OCI-LY7 (cell line): ENCODE results near the gene HSP90AB1. TPM values are rescaled to one million over a fixed set of nuclear protein-coding genes. Genes with fewer than 3 reads are reported as not detected.

Experiments used
- Bru-seq: library from RNA; stranded (reverse); fragments of 400-500 nt; gene quantifications from one replicate; lab custom pipeline; 2021; lab: Mats Ljungman, UMichigan
- BruChase-seq, 2 experiments: library from RNA; stranded (reverse); fragments of 400-500 nt; gene quantifications; one replicate each; lab custom pipeline; 2021; lab: Mats Ljungman, UMichigan
- BruUV-seq: library from RNA; stranded (reverse); fragments of 400-500 nt; replicated peaks from 2 replicates; lab custom pipeline; 2021; lab: Mats Ljungman, UMichigan
- CTCF ChIA-PET: fragments of 300-600 bp; sonication (Branson Sonifier 250); formaldehyde crosslinking; loops from one replicate; lab custom pipeline; 2022; ENCODE audit warnings: antibody characterized with exemption; ENCODE audit not compliant: unreplicated experiment; lab: Charles Lee
- POLR2A ChIA-PET: fragments of 300-600 bp; sonication (Branson Sonifier 250); formaldehyde crosslinking; loops from one replicate; lab custom pipeline; 2022; ENCODE audit warnings: antibody characterized with exemption; lab: Charles Lee
- DNase-seq: peaks from one replicate; pipeline ENCODE4 v3.0.0-alpha.2; 2015; ENCODE audit warnings: low spot score
- H2AFZ ChIP-seq: fragments of 200-600 bp; sonication (generic), shearing (Covaris generic); 2 replicates; pipeline ENCODE4 v1.6.1; 2014; ENCODE audit warnings: mild to moderate bottlenecking, antibody characterized with exemption, low read length, moderate library complexity
- H3K27ac ChIP-seq: fragments of 200-600 bp; sonication (generic); 2 replicates; pipeline ENCODE4 v1.5.1; 2014; ENCODE audit warnings: mixed run types, low read depth, mild to moderate bottlenecking, moderate library complexity, low read length, inconsistent platforms; ENCODE audit not compliant: poor library complexity, severe bottlenecking
- H3K36me3 ChIP-seq: fragments of 200-600 bp; sonication (generic); 2 replicates; pipeline ENCODE4 v1.6.1; 2014; ENCODE audit warnings: mild to moderate bottlenecking, antibody characterized with exemption, low read length, moderate library complexity, mixed read lengths; ENCODE audit not compliant: insufficient read depth
- H3K4me1 ChIP-seq: fragments of 200-600 bp; sonication (generic); 2 replicates; pipeline ENCODE4 v1.5.1; 2014; ENCODE audit warnings: mild to moderate bottlenecking, low read length; ENCODE audit not compliant: insufficient read depth, poor library complexity, severe bottlenecking
- H3K4me2 ChIP-seq: fragments of 200-600 bp; sonication (generic); 2 replicates; pipeline ENCODE4 v1.6.1; 2014; ENCODE audit warnings: mild to moderate bottlenecking, low read length
- H3K4me3 ChIP-seq: fragments of 200-600 bp; sonication (generic); 2 replicates; pipeline ENCODE4 v1.5.1; 2014; ENCODE audit warnings: mild to moderate bottlenecking, low read depth, low read length; ENCODE audit not compliant: poor library complexity, severe bottlenecking
- H3K79me2 ChIP-seq: fragments of 200-600 bp; sonication (generic); 2 replicates; pipeline ENCODE4 v1.6.1; 2016; ENCODE audit warnings: low read depth, mild to moderate bottlenecking, low read length, moderate library complexity, mixed read lengths; ENCODE audit not compliant: insufficient read depth
- H3K9me2 ChIP-seq: fragments of 200-600 bp; sonication (generic); 2 replicates; pipeline ENCODE4 v1.6.1; 2016; ENCODE audit warnings: mild to moderate bottlenecking, low read length, mixed read lengths; ENCODE audit not compliant: insufficient read depth
- H3K9me3 ChIP-seq: fragments of 200-600 bp; sonication (generic); 2 replicates; pipeline ENCODE4 v1.6.1; 2014; ENCODE audit warnings: mild to moderate bottlenecking, mixed run types, low read length, mixed read lengths
- H4K20me1 ChIP-seq: fragments of 200-600 bp; sonication (generic); 2 replicates; pipeline ENCODE4 v1.6.1; 2014; ENCODE audit warnings: mild to moderate bottlenecking, antibody characterized with exemption, low read length, moderate library complexity, mixed read lengths; ENCODE audit not compliant: insufficient read depth
- CTCF ChIP-seq: fragments of 200-600 bp; sonication (generic); conservative IDR thresholded peaks from 2 replicates; pipeline ENCODE4 v1.5.1; 2014; ENCODE audit warnings: mild to moderate bottlenecking, antibody characterized with exemption, low read length, moderate library complexity, mixed read lengths
- EZH2phosphoT487 ChIP-seq: fragments of 200-600 bp; sonication (generic); IDR thresholded peaks from 2 replicates; pipeline ENCODE4 v1.6.1; 2018; ENCODE audit warnings: low read depth, borderline replicate concordance, mild to moderate bottlenecking, mixed run types, antibody characterized with exemption, low read length, moderate library complexity, mixed read lengths
- intact Hi-C: fragments of 100-400 bp; cut with micrococcal nuclease; formaldehyde crosslinking; loops from one replicate; pipeline ENCODE4 v1.10.0; 2022; ENCODE audit not compliant: unreplicated experiment
- long read RNA-seq: library from polyadenylated mRNA; stranded (forward); transcript quantifications from one replicate; pipeline ENCODE4 v2.0.0, GENCODE V29; 2022
- total RNA-seq, 2 experiments: library from RNA; depleted of rRNA in 1 of 2; stranded (reverse); fragments of >200 nt in 1 of 2; shearing (Covaris generic) in 1 of 2; gene quantifications; 2 replicates each; pipeline ENCODE4 v1.2.3, GENCODE V29; 2014 to 2022

The HSP90AB1 gene
- total RNA-seq (2014; rRNA removed; shearing (Covaris generic)) (911 and 1,004 TPM in 2 replicates), total RNA-seq (2022) (1,055 and 1,282 TPM in 2 replicates), Bru-seq, nascent RNA (percentile 100 among the genes with signal in this experiment), BruChase-seq, experiment 1, labeled RNA remaining after a 6-hour chase (percentile 100 among the genes with signal in this experiment), BruChase-seq, experiment 2, labeled RNA remaining after a 2-hour chase (percentile 100 among the genes with signal in this experiment)
- long read RNA-seq, transcript HSP90AB1-203 (12 exons, 2,572 nt), result major isoform, 2,069 of 2,252 reads
- long read RNA-seq, transcript HSP90AB1-201 (12 exons, 2,582 nt), result minor isoform, 11 of 2,252 reads
- long read RNA-seq, partial matches to known transcripts, result 123 of 2,252 reads
- long read RNA-seq, other reads (novel, unspliced or antisense), result 46 of 2,252 reads

DNA sequence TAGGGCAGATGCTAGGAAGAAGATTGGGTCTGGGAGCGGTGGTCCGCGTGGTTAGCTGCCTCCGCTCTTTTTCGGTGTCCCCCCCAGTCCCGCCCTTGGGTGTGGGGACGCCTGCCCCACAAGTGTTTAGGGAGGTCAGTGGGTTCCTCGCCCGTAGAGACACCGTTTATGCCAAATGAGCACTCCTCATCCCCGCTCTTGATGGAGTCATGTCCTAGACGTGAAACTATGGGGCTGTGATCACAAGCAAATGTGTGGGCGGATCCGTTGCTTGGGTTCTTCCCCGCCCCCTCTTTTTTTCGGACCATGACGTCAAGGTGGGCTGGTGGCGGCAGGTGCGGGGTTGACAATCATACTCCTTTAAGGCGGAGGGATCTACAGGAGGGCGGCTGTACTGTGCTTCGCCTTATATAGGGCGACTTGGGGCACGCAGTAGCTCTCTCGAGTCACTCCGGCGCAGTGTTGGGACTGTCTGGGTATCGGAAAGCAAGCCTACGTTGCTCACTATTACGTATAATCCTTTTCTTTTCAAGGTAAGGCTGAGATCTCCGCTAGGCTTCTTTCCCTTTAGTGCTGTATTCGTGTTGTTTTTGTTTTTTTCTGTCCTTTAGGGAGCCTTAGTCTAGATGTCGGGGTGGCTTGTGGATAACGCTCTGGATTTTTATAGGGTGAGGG is at the start of gene HSP90AB1:
Gene HSP90AB1 (plus strand): TSS at position 439 of the 675 bp plus-strand sequence. CDS start 1,529 bp downstream, outside the sequence.
- no TSS peak for BruUV-seq
- Histone ChIP-seq H2AFZ (peak within 1 kb of the TSS; percentile 67; the same call in 1 of the 2 replicates), H3K79me2 (peaks cover 50% of the 10 kb centered on the region), H3K9me2 (no peaks in the 10 kb centered on the region), H3K36me3 (peaks cover 49% of the 10 kb centered on the region), H3K27ac (peak within 1 kb of the TSS; percentile 81), H3K4me1 (peaks cover 45% of the 10 kb centered on the region), H3K4me2 (peak within 1 kb of the TSS; percentile 98), H3K9me3 (no peaks in the 10 kb centered on the region), H3K4me3 (peak within 1 kb of the TSS; percentile 93), H4K20me1 (peaks cover 45% of the 10 kb centered on the region)
- peak; percentile 99 for DNase-seq
- intact Hi-C loops, result loop anchor here (1.0 to 2.0 kb wide), 3 partner anchors 18 to 120 kb away; partner anchors contain the start of gene SLC29A1
- no peak for TF ChIP-seq CTCF
- no peak for TF ChIP-seq EZH2phosphoT487
- ChIA-PET POLR2A (interaction anchor here (0.6 to 3.5 kb wide), 6 partner anchors 10 to 534 kb away, joined by 3 to 22 read pairs (median 4); partner anchors contain the start of gene SLC35B2), CTCF (interaction anchor here (0.6 to 1.9 kb wide), 3 partner anchors 11 to 22 kb away, joined by 3 to 10 read pairs (median 3); no protein-coding TSS in a partner anchor)

DNA sequence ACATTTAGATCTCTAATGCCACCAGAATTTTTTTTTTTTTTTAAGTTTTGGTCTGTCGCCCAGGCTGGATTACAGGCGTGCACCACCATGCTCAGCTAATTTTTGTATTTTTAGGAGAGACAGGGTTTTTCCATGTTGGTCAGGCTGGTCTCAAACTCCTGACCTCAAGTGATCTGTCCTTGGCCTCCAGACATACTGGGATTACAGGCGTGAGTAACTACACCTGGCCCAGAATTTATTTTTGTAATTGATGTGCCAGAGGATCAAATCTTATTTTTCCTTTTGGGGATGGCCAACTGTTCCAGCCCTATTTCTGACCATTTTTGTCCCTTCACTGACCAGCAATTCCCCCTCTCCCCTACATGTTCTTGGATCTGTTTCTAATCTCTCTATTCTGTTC is 48.2 kb upstream of the HSP90AB1 start:
- Histone ChIP-seq H3K79me2 (no peaks in the 10 kb centered on the region), H2AFZ (no peak overlapping the region), H3K9me2 (no peaks in the 10 kb centered on the region), H3K27ac (no peak overlapping the region), H3K4me3 (no peak overlapping the region), H3K36me3 (no peaks in the 10 kb centered on the region), H3K4me2 (no peak overlapping the region), H4K20me1 (no peaks in the 10 kb centered on the region), H3K4me1 (no peaks in the 10 kb centered on the region), H3K9me3 (no peaks in the 10 kb centered on the region)
- BruUV-seq, result no TSS peak
- no peak for TF ChIP-seq CTCF
- TF ChIP-seq EZH2phosphoT487, result no peak
- CTCF ChIA-PET, result no interaction called here
- no peak for DNase-seq
- POLR2A ChIA-PET, result interaction anchor here (0.6 to 0.7 kb wide), 2 partner anchors 26 to 70 kb away, joined by 3 read pairs; no protein-coding TSS in a partner anchor
- intact Hi-C loops, result no loop called here
